ENCODE measurements around the gene HOXA5.

HOXA5 gene

DNA sequence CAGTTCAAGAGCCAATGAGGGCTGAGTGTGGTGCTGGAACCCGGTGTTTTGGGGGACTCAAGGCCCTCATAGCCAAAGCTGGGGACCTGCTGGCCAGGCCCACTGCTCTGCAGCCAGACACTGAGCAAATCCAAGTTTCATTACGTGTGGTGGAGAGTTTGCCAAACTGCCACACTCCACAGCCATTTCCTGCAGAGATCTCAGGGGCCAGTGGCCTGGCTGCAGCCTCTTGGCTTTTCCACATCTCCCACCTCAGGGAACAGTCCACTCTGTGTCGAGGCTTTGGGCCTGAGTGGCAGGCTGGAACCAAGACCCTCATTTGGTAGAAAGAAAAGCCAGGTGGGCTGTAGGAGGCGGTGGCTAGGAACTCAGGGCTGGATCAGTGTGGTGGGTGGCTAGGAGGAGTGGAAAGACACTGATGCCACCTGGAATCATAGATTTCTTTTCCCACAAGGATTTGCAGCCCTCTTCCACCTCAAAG is 38.4 kb upstream of the HOXA5 start:
- TF ChIP-seq, protein P1, sequence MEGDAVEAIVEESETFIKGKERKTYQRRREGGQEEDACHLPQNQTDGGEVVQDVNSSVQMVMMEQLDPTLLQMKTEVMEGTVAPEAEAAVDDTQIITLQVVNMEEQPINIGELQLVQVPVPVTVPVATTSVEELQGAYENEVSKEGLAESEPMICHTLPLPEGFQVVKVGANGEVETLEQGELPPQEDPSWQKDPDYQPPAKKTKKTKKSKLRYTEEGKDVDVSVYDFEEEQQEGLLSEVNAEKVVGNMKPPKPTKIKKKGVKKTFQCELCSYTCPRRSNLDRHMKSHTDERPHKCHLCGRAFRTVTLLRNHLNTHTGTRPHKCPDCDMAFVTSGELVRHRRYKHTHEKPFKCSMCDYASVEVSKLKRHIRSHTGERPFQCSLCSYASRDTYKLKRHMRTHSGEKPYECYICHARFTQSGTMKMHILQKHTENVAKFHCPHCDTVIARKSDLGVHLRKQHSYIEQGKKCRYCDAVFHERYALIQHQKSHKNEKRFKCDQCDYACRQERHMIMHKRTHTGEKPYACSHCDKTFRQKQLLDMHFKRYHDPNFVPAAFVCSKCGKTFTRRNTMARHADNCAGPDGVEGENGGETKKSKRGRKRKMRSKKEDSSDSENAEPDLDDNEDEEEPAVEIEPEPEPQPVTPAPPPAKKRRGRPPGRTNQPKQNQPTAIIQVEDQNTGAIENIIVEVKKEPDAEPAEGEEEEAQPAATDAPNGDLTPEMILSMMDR (IDR thresholded peaks at IDR 0.05; ENCODE audit: low read depth, low read length) = no peak
- Histone ChIP-seq H3K36me3 (no peaks in the 10 kb centered on the region), H3K27me3 (peaks cover 98% of the 10 kb centered on the region), H3K9me3 (no peaks in the 10 kb centered on the region), H3K4me1 (no peaks in the 10 kb centered on the region), H3K4me3 (ENCODE audit: low read depth, low read length) (no peak overlapping the region)
- no peak for DNase-seq

DNA sequence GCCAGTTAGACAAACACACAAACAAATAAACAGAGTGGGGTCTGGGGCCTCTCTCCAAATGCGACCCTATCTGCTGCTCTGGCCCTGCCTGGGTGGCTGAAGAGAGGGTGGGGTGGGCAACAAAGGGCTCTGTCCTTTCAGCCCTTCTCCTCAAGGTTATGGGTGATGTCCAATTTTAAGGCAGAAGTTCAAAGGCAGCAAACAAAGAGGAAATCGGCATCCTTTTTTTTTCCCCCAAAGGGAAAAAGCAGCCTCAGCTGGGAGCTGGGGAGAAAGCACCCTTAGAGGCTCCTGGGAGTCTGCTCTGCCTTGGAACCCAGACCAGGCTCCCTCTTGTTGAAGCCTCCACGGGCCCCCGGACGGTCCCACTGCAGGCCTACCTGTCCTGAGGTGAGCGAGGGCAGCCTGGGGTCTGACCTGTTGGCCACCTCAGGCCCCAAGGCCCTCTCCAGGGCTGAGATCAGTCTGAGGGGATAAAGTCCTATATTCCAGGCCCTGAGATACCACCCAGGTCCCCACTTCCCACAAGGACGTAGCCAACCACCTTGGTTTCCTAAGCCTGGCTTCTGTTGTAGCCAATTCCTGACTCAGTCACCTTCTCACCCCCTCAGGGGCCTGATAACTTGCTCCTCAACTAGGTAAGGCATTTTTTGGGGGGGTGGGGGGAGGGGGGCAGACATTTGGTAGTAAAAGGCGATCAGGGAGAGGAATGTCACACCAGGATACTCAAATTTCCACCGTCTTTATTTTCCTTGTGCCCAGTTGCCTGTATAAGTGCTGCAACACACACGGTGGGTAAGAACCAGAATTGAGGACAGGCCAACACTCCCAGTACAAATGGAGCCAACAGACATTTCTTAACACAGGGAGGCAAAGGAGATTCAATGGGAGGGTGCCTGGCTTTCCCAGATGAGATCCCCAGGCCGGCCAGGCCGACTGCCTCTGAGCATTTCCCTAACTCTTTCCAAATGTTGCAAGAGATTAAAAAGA is 37.2 kb upstream of the HOXA5 start:
- Histone ChIP-seq H3K36me3 (no peaks in the 10 kb centered on the region), H3K27me3 (peaks cover 98% of the 10 kb centered on the region), H3K4me3 (ENCODE audit: low read depth, low read length) (no peak overlapping the region), H3K9me3 (no peaks in the 10 kb centered on the region), H3K4me1 (no peaks in the 10 kb centered on the region)
- TF ChIP-seq, protein P1 (IDR thresholded peaks at IDR 0.05; ENCODE audit: low read depth, low read length) = no peak
- DNase-seq = no peak

DNA sequence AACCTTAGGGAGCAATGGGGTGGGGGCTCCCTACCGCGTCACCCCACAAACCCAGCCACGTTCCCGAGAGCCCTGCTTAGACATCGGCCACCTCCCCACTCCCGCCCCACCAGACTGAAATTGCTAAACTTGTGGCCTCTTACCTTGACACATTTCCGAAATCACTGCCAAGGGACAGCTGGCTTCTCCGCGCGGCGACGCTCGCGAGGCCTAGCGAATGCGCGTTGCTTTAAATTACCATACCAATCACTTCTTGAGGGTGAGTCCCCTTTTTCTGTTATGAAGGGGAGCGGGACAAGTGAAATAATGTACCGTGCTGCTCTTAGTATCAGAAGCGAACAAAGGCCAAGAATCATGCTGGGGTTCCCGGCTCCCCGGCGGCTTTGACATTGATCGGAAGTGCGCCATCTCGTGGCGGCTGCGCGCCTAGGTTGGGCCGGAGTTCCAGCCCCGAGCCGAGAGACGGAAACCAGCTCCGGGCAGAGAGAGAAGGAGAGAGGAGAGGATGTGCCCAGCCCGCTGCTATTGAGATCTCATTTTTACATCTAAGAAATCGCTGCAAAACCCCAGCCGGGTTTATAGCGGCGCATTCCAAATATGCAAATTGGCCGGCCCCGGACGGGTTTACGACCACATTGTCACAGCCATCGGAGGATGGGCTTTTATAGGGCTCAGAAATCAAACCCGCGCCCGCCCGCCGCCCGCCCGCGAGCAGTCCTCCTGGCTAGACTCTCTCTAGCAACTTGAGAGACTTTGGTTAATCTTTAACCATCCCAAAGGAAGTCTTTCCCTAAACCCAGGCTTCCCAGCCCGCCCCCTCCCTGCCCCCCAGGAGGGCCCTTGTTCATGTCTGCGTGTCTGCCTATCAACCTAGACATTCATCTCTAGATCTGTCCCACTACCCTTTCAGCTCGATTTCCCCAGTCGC is 36.3 kb upstream of the HOXA5 start:
- no peaks in the 10 kb centered on the region for H3K36me3 ChIP-seq
- peak; percentile 70 for DNase-seq
- H3K9me3 ChIP-seq = no peaks in the 10 kb centered on the region
- no peaks in the 10 kb centered on the region for H3K4me1 ChIP-seq
- H3K4me3 ChIP-seq (ENCODE audit: low read depth, low read length) = no peak overlapping the region
- TF ChIP-seq, protein P1 (IDR thresholded peaks at IDR 0.05; ENCODE audit: low read depth, low read length) = peak; percentile 84
- H3K27me3 ChIP-seq = peaks cover 98% of the 10 kb centered on the region

DNA sequence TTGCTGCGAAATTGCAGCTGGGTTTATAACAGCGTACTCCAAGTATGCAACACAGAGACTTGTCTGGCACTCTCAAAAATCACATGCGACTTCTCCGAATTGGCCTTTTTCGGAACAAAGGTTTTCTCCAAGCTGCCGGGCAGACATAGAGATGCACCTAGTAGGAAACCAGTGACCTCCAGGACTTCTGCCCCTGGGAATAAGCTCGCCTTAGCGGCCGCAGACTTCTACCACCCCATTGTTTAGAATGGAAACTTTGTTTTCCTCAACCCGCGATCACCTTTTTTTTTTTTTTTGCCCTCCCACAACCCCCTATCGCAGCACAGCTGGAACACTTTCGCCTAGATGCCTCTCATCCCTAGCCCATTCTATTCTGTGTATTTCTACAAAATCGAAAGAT is 35.5 kb upstream of the HOXA5 start:
- H3K27me3 ChIP-seq = peaks cover 98% of the 10 kb centered on the region
- DNase-seq = no peak

DNA sequence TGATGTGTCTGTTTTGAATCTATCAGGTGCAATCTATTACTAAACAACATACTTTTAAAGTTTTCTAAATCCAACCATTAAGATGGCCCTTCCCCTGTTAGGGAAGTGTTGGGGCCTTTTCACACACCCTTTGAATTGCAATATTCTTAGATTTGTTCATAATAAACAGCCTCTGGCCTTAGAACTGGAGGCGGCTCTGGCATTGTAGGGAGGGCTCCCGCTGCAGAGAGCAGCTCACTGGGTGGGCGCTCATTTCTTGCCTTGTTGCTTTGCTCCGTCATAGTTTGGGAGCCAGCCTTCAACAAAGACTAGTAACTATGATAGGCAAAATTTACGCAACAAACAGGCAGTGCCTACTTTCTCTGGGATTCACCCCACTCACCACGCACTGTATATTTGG is 34.9 kb upstream of the HOXA5 start:
- Histone ChIP-seq H3K4me3 (ENCODE audit: low read depth, low read length) (no peak overlapping the region), H3K27me3 (peaks cover 98% of the 10 kb centered on the region), H3K4me1 (no peaks in the 10 kb centered on the region), H3K36me3 (no peaks in the 10 kb centered on the region), H3K9me3 (no peaks in the 10 kb centered on the region)
- no peak for DNase-seq
- TF ChIP-seq, protein P1 (IDR thresholded peaks at IDR 0.05; ENCODE audit: low read depth, low read length) = no peak

More for the DNA sequence above, 35.5 kb upstream of the HOXA5 start:
- Histone ChIP-seq H3K9me3 (no peaks in the 10 kb centered on the region), H3K36me3 (no peaks in the 10 kb centered on the region), H3K4me3 (ENCODE audit: low read depth, low read length) (no peak overlapping the region), H3K4me1 (no peaks in the 10 kb centered on the region)
- TF ChIP-seq, protein P1 (IDR thresholded peaks at IDR 0.05; ENCODE audit: low read depth, low read length) = no peak
